ENCODE data around the gene MMEL1.
A peak's percentile ranks its signal among the peaks of the same experiment; 100 is the strongest.
"Not testable (repeated sequence)": the region's sequence is repeated elsewhere in the genome, so short reads cannot be mapped to it uniquely, and the experiment has no call there.

MMEL1 gene

GRCh38 chr1:2632561-2633361 is at the start of gene MMEL1:
TSS of gene MMEL1 (minus strand) at chr1:2633016. CDS start at chr1:2629484, 3,532 bp downstream.
- no peak for DNase-seq

GRCh38 chr1:2676726-2677125 is 43.9 kb upstream of the MMEL1 start:
- not testable (repeated sequence) for DNase-seq

- not testable (repeated sequence) for DNase-seq
Observed at GRCh38 chr1:2671656-2672055, 38.8 kb upstream of the MMEL1 start.

GRCh38 chr1:2659806-2660205 is 27.0 kb upstream of the MMEL1 start:
- DNase-seq = not testable (repeated sequence)

- not testable (repeated sequence) for DNase-seq
Observed at GRCh38 chr1:2657909-2658308, 25.1 kb upstream of the MMEL1 start.

- DNase-seq = peak in 2 of 56 donors; percentile 23 to 46
Observed at GRCh38 chr1:2657124-2657523, 24.3 kb upstream of the MMEL1 start.

GRCh38 chr1:2655598-2656434 is 23.0 kb upstream of the MMEL1 start:
- DNase-seq = peak in 14 of 56 donors; percentile 21 to 73 (median 40)

GRCh38 chr1:2654443-2654948 is 21.7 kb upstream of the MMEL1 start:
- DNase-seq = peak in 12 of 56 donors; percentile 11 to 70 (median 47)

GRCh38 chr1:2653741-2654442 is 21.1 kb upstream of the MMEL1 start:
- DNase-seq = peak in 29 of 56 donors; percentile 20 to 96 (median 62)

GRCh38 chr1:2652926-2653571 is 20.2 kb upstream of the MMEL1 start:
- peak in 12 of 56 donors; percentile 19 to 75 (median 42) for DNase-seq

- DNase-seq = peak in 18 of 56 donors; percentile 11 to 58 (median 25)
Observed at GRCh38 chr1:2652152-2652925, 19.5 kb upstream of the MMEL1 start.

GRCh38 chr1:2650967-2651645 is 18.3 kb upstream of the MMEL1 start:
- no peak for DNase-seq

GRCh38 chr1:2646837-2647236 is 14.0 kb upstream of the MMEL1 start:
- DNase-seq = no peak

GRCh38 chr1:2645776-2646175 is 13.0 kb upstream of the MMEL1 start:
- no peak for DNase-seq

GRCh38 chr1:2645143-2645542 is 12.3 kb upstream of the MMEL1 start:
- no peak for DNase-seq

GRCh38 chr1:2644591-2645101 is 11.8 kb upstream of the MMEL1 start:
- no peak for DNase-seq

- no peak for DNase-seq
Observed at GRCh38 chr1:2644171-2644570, 11.4 kb upstream of the MMEL1 start.

- no peak for DNase-seq
Observed at GRCh38 chr1:2643414-2644077, 10.7 kb upstream of the MMEL1 start.

Data from nucleus accumbens (tissue), 56 donors.